HG03064 (cell line): ENCODE data around the gene MAFG.
A peak's percentile ranks its signal among the peaks of the same experiment; 100 is the strongest.

ENCODE experiments used
- ATAC-seq: cut with Tn5 transposase; IDR thresholded peaks from one replicate; pipeline ENCODE4 v1.9.1; 2021; ENCODE audit warnings: low read depth; ENCODE audit not compliant: unreplicated experiment

MAFG gene

GRCh38 chr17:81940538-81941483 lies 13.3 kb upstream of the MAFG start:
- ATAC-seq = no peak

GRCh38 chr17:81939881-81940385 lies 12.4 kb upstream of the MAFG start:
- ATAC-seq = no peak

GRCh38 chr17:81939218-81939617 lies 11.7 kb upstream of the MAFG start:
- no peak for ATAC-seq

- no peak for ATAC-seq
Measured at GRCh38 chr17:81935709-81936084, 8.2 kb upstream of the MAFG start.

GRCh38 chr17:81934850-81935708 lies 7.5 kb upstream of the MAFG start:
- ATAC-seq = no peak

GRCh38 chr17:81934098-81934757 lies 6.7 kb upstream of the MAFG start:
- ATAC-seq = no peak

GRCh38 chr17:81933178-81933699 lies 5.7 kb upstream of the MAFG start:
- no peak for ATAC-seq

GRCh38 chr17:81932333-81932983 lies 4.9 kb upstream of the MAFG start:
- ATAC-seq = no peak

GRCh38 chr17:81931557-81932332 lies 4.2 kb upstream of the MAFG start:
- no peak for ATAC-seq

- no peak for ATAC-seq
Measured at GRCh38 chr17:81931189-81931556, 3.6 kb upstream of the MAFG start.

- ATAC-seq = no peak
Measured at GRCh38 chr17:81930142-81931125, 2.9 kb upstream of the MAFG start.

- ATAC-seq = no peak
Measured at GRCh38 chr17:81929253-81930141, 2.0 kb upstream of the MAFG start.

GRCh38 chr17:81928544-81929252 lies 1.2 kb upstream of the MAFG start:
- ATAC-seq = no peak

GRCh38 chr17:81927152-81927652 lies 333 bp downstream of the MAFG start:
- ATAC-seq = peak; percentile 12

- no peak for ATAC-seq
Measured at GRCh38 chr17:81926451-81927151, 934 bp downstream of the MAFG start.
